ENCODE measurements around the gene PPP1R3F.

The PPP1R3F gene

GRCh38 chrX:49276207-49276606 is 6.6 kb downstream of the PPP1R3F start:
- TF ChIP-seq REST (IDR thresholded peaks at IDR 0.05; ENCODE audit: insufficient read depth in 1 of 2, low read depth in 2 of 2, low read length in 2 of 2) = no peak
- no peak for TF ChIP-seq FOXP2 (optimal IDR thresholded peaks at IDR 0.05; ENCODE audit: borderline replicate concordance, extremely low read depth, extremely low read length, insufficient read depth)
- no peak for TF ChIP-seq TAF1 (IDR thresholded peaks at IDR 0.05; ENCODE audit: borderline replicate concordance, insufficient read depth, low read length)
- TF ChIP-seq SIN3A (IDR thresholded peaks at IDR 0.05; ENCODE audit: borderline replicate concordance, insufficient read depth, low read length) = no peak
- no peak for TF ChIP-seq POLR2AphosphoS5 (IDR thresholded peaks at IDR 0.05; ENCODE audit: low read depth, low read length)

GRCh38 chrX:49276671-49277534 is 7.3 kb downstream of the PPP1R3F start:
- no peak for TF ChIP-seq FOXP2 (optimal IDR thresholded peaks at IDR 0.05; ENCODE audit: borderline replicate concordance, extremely low read depth, extremely low read length, insufficient read depth)
- 0 out of 2 replicates have a peak, but pooled peaks have one; percentile 36 for TF ChIP-seq POLR2AphosphoS5 (IDR thresholded peaks at IDR 0.05; ENCODE audit: low read depth, low read length)
- TF ChIP-seq REST (IDR thresholded peaks at IDR 0.05; ENCODE audit: insufficient read depth in 1 of 2, low read depth in 2 of 2, low read length in 2 of 2) = no peak

GRCh38 chrX:49277535-49277830 is 7.9 kb downstream of the PPP1R3F start:
- no peak for TF ChIP-seq TAF1 (IDR thresholded peaks at IDR 0.05; ENCODE audit: borderline replicate concordance, insufficient read depth, low read length)
- TF ChIP-seq FOXP2 (optimal IDR thresholded peaks at IDR 0.05; ENCODE audit: borderline replicate concordance, extremely low read depth, extremely low read length, insufficient read depth) = no peak
- TF ChIP-seq SIN3A (IDR thresholded peaks at IDR 0.05; ENCODE audit: borderline replicate concordance, insufficient read depth, low read length) = no peak
- no peak for TF ChIP-seq POLR2AphosphoS5 (IDR thresholded peaks at IDR 0.05; ENCODE audit: low read depth, low read length)
- no peak for TF ChIP-seq REST (IDR thresholded peaks at IDR 0.05; ENCODE audit: insufficient read depth in 1 of 2, low read depth in 2 of 2, low read length in 2 of 2)

- TF ChIP-seq POLR2AphosphoS5 (IDR thresholded peaks at IDR 0.05; ENCODE audit: low read depth, low read length) (no peak), REST (IDR thresholded peaks at IDR 0.05; ENCODE audit: insufficient read depth in 1 of 2, low read depth in 2 of 2, low read length in 2 of 2) (no peak), SIN3A (IDR thresholded peaks at IDR 0.05; ENCODE audit: borderline replicate concordance, insufficient read depth, low read length) (no peak), TAF1 (IDR thresholded peaks at IDR 0.05; ENCODE audit: borderline replicate concordance, insufficient read depth, low read length) (no peak), FOXP2 (optimal IDR thresholded peaks at IDR 0.05; ENCODE audit: borderline replicate concordance, extremely low read depth, extremely low read length, insufficient read depth) (no peak)
Observed at GRCh38 chrX:49278081-49278480, 8.5 kb downstream of the PPP1R3F start.

Measured in PFSK-1 (cell line).